ENCODE results near the gene DCLRE1A. TPM values are rescaled to one million over a fixed set of nuclear protein-coding genes. Genes with fewer than 3 reads are reported as not detected.

DCLRE1A gene
- total RNA-seq, 1 experiment from 2014 or later = 15.0 TPM

- no peak overlapping the region for H3K27ac ChIP-seq (ENCODE audit: low read length)
- no peaks in the 10 kb centered on the region for H3K4me1 ChIP-seq (ENCODE audit: control insufficient read depth, insufficient read depth, low read length)
- no peaks in the 10 kb centered on the region for H3K9me3 ChIP-seq (ENCODE audit: control insufficient read depth, insufficient read depth, low read depth, low read length)
- no TSS peak for BruUV-seq (replicated peaks)
- peaks cover 17% of the 10 kb centered on the region for H3K36me3 ChIP-seq (ENCODE audit: control insufficient read depth, insufficient read depth, low read length)
- DNase-seq (ENCODE audit: low read depth, low spot score) (no peak), ATAC-seq (no peak)
- CTCF ChIA-PET = no interaction called here
- H3K4me3 ChIP-seq (ENCODE audit: low read depth in 2 of 2, low read length in 2 of 2) = no peak overlapping the region
- in situ Hi-C loops (cut with HindIII; ENCODE audit: low pct_unique_long_range_greater_than_20kb, low sequenced_read_pairs) = no loop called here
- POLR2A ChIA-PET = no interaction called here
- no peaks in the 10 kb centered on the region for H3K27me3 ChIP-seq (ENCODE audit: control insufficient read depth, insufficient read depth, low read length)
- TF ChIP-seq TCF7L2 (IDR thresholded peaks at IDR 0.05; ENCODE audit: low read depth, low read length) (no peak), REST (IDR thresholded peaks at IDR 0.05; ENCODE audit: insufficient read depth in 1 of 2, low read depth in 2 of 2, low read length in 1 of 2) (no peak), POLR2AphosphoS5 (IDR thresholded peaks at IDR 0.05; ENCODE audit: low read depth, low read length) (no peak), CTCF (IDR thresholded peaks at IDR 0.05) (no peak), SIN3A (IDR thresholded peaks at IDR 0.05; ENCODE audit: borderline replicate concordance, insufficient read depth, low read depth, low read length) (no peak)
- intact Hi-C loops (cut with micrococcal nuclease; ENCODE audit: unreplicated experiment) = no loop called here
Measured at GRCh38 chr10:113882240-113882639, 28.4 kb upstream of the DCLRE1A start.

- in situ Hi-C loops (cut with HindIII; ENCODE audit: low pct_unique_long_range_greater_than_20kb, low sequenced_read_pairs) = no loop called here
- H3K4me3 ChIP-seq (ENCODE audit: low read depth in 2 of 2, low read length in 2 of 2) = no peak overlapping the region
- CTCF ChIA-PET = no interaction called here
- ATAC-seq (no peak), DNase-seq (ENCODE audit: low read depth, low spot score) (no peak)
- TF ChIP-seq TCF7L2 (IDR thresholded peaks at IDR 0.05; ENCODE audit: low read depth, low read length) = no peak
- no peak for TF ChIP-seq SIN3A (IDR thresholded peaks at IDR 0.05; ENCODE audit: borderline replicate concordance, insufficient read depth, low read depth, low read length)
- TF ChIP-seq POLR2AphosphoS5 (IDR thresholded peaks at IDR 0.05; ENCODE audit: low read depth, low read length) = no peak
- intact Hi-C loops (cut with micrococcal nuclease; ENCODE audit: unreplicated experiment) = no loop called here
- POLR2A ChIA-PET = no interaction called here
- no peaks in the 10 kb centered on the region for H3K9me3 ChIP-seq (ENCODE audit: control insufficient read depth, insufficient read depth, low read depth, low read length)
- H3K4me1 ChIP-seq (ENCODE audit: control insufficient read depth, insufficient read depth, low read length) = no peaks in the 10 kb centered on the region
- peaks cover 25% of the 10 kb centered on the region for H3K36me3 ChIP-seq (ENCODE audit: control insufficient read depth, insufficient read depth, low read length)
- BruUV-seq (replicated peaks) = no TSS peak
- no peak overlapping the region for H3K27ac ChIP-seq (ENCODE audit: low read length)
- no peaks in the 10 kb centered on the region for H3K27me3 ChIP-seq (ENCODE audit: control insufficient read depth, insufficient read depth, low read length)
Measured at GRCh38 chr10:113880236-113880635, 26.4 kb upstream of the DCLRE1A start.

GRCh38 chr10:113879691-113880090 lies 25.8 kb upstream of the DCLRE1A start:
- no peak for DNase-seq (ENCODE audit: low read depth, low spot score)
- H3K36me3 ChIP-seq (ENCODE audit: control insufficient read depth, insufficient read depth, low read length) = peaks cover 25% of the 10 kb centered on the region
- H3K4me3 ChIP-seq (ENCODE audit: low read depth in 2 of 2, low read length in 2 of 2) = no peak overlapping the region
- ChIA-PET POLR2A (no interaction called here), CTCF (no interaction called here)
- intact Hi-C loops (cut with micrococcal nuclease; ENCODE audit: unreplicated experiment) = no loop called here
- no peak overlapping the region for H3K27ac ChIP-seq (ENCODE audit: low read length)
- no peaks in the 10 kb centered on the region for H3K27me3 ChIP-seq (ENCODE audit: control insufficient read depth, insufficient read depth, low read length)
- H3K4me1 ChIP-seq (ENCODE audit: control insufficient read depth, insufficient read depth, low read length) = no peaks in the 10 kb centered on the region
- ATAC-seq = no peak
- H3K9me3 ChIP-seq (ENCODE audit: control insufficient read depth, insufficient read depth, low read depth, low read length) = no peaks in the 10 kb centered on the region
- no peak for TF ChIP-seq CTCF (IDR thresholded peaks at IDR 0.05)
- TF ChIP-seq TCF7L2 (IDR thresholded peaks at IDR 0.05; ENCODE audit: low read depth, low read length) = no peak
- TF ChIP-seq REST (IDR thresholded peaks at IDR 0.05; ENCODE audit: insufficient read depth in 1 of 2, low read depth in 2 of 2, low read length in 1 of 2) = no peak
- no peak for TF ChIP-seq POLR2AphosphoS5 (IDR thresholded peaks at IDR 0.05; ENCODE audit: low read depth, low read length)
- TF ChIP-seq SIN3A (IDR thresholded peaks at IDR 0.05; ENCODE audit: borderline replicate concordance, insufficient read depth, low read depth, low read length) = no peak
- in situ Hi-C loops (cut with HindIII; ENCODE audit: low pct_unique_long_range_greater_than_20kb, low sequenced_read_pairs) = no loop called here
- BruUV-seq (replicated peaks) = no TSS peak

All from Panc1 (cell line).